A673 (cell line): Measurements from ENCODE around the gene DIS3L2. TPM values are rescaled to one million over a fixed set of nuclear protein-coding genes. Genes with fewer than 3 reads are reported as not detected.

Experiments
- BruUV-seq: library from RNA; stranded (reverse); fragments of 400-500 nt; replicated peaks from 2 replicates; lab custom pipeline; 2021; lab: Mats Ljungman, UMichigan
- CTCF ChIA-PET: fragments of 300-600 bp; sonication (Branson Sonifier 250); formaldehyde crosslinking; loops from one replicate; lab custom pipeline; 2022; ENCODE audit warnings: antibody characterized with exemption; lab: Charles Lee
- POLR2A ChIA-PET: fragments of 300-600 bp; sonication (Branson Sonifier 250); formaldehyde crosslinking; loops from one replicate; lab custom pipeline; 2022; ENCODE audit warnings: antibody characterized with exemption; ENCODE audit not compliant: low non-redundant PET; lab: Charles Lee
- DNase-seq: peaks from one replicate; pipeline ENCODE4 v3.0.0-alpha.2; 2015; ENCODE audit warnings: low spot score
- H3K27ac ChIP-seq: fragments of 200-600 bp; sonication (generic); 2 replicates; pipeline ENCODE4 v1.5.1; 2016; ENCODE audit warnings: mixed run types, low read depth, mild to moderate bottlenecking, mixed read lengths, antibody characterized with exemption, low read length; ENCODE audit not compliant: poor library complexity, severe bottlenecking
- H3K27me3 ChIP-seq: fragments of 200-600 bp; sonication (generic); replicated peaks from 2 replicates; pipeline ENCODE4 v1.6.1; 2017; ENCODE audit warnings: mixed run types, low read depth, mild to moderate bottlenecking, mixed read lengths, antibody characterized with exemption, low read length; ENCODE audit not compliant: insufficient read depth, poor library complexity
- H3K36me3 ChIP-seq: fragments of 200-600 bp; sonication (generic); 2 replicates; pipeline ENCODE4 v1.6.1; 2016; ENCODE audit warnings: mixed run types, mild to moderate bottlenecking, mixed read lengths, antibody characterized with exemption, low read length; ENCODE audit not compliant: insufficient read depth, poor library complexity, severe bottlenecking
- H3K4me1 ChIP-seq: fragments of 200-600 bp; sonication (generic); 2 replicates; pipeline ENCODE4 v1.6.1; 2017; ENCODE audit warnings: mixed run types, mild to moderate bottlenecking, mixed read lengths, antibody characterized with exemption, low read length; ENCODE audit not compliant: insufficient read depth, poor library complexity, severe bottlenecking
- H3K4me3 ChIP-seq: fragments of 200-600 bp; sonication (generic); 2 replicates; pipeline ENCODE4 v1.5.1; 2016; ENCODE audit warnings: low read depth, mixed run types, mild to moderate bottlenecking, mixed read lengths, low read length; ENCODE audit not compliant: poor library complexity, severe bottlenecking
- H3K9me3 ChIP-seq: fragments of 200-600 bp; sonication (generic); 2 replicates; pipeline ENCODE4 v1.6.1; 2016; ENCODE audit warnings: mixed run types, low read depth, mild to moderate bottlenecking, mixed read lengths, antibody characterized with exemption, low read length; ENCODE audit not compliant: poor library complexity, severe bottlenecking
- CTCF ChIP-seq: fragments of 300-800, 200-600 bp; sonication (generic); conservative IDR thresholded peaks from 2 replicates; pipeline ENCODE4 v1.5.1; 2017; ENCODE audit warnings: low read depth, mild to moderate bottlenecking, antibody characterized with exemption, low read length, moderate library complexity, mixed read lengths
- EZH2 ChIP-seq: fragments of 200-600 bp; sonication (generic); IDR thresholded peaks from 2 replicates; pipeline ENCODE4 v1.6.1; 2017; ENCODE audit warnings: borderline replicate concordance, low read depth, mild to moderate bottlenecking, mixed read lengths, antibody characterized with exemption, low read length; ENCODE audit not compliant: poor library complexity, severe bottlenecking
- intact Hi-C: fragments of 100-400 bp; cut with micrococcal nuclease; formaldehyde crosslinking; loops from one replicate; pipeline ENCODE4 v1.10.0; 2022; ENCODE audit not compliant: unreplicated experiment
- total RNA-seq: library from RNA; stranded (reverse); gene quantifications from 2 replicates; pipeline ENCODE4 v1.2.3, GENCODE V29; 2021

Gene DIS3L2
- total RNA-seq, 1 experiment from 2014 or later: 38.7 TPM

GRCh38 chr2:232225895-232226294 is 264.4 kb downstream of the DIS3L2 start:
- intact Hi-C loops: no loop called here
- Histone ChIP-seq H3K27ac (no peak overlapping the region), H3K27me3 (no peaks in the 10 kb centered on the region), H3K4me1 (no peaks in the 10 kb centered on the region), H3K36me3 (no peaks in the 10 kb centered on the region), H3K9me3 (no peaks in the 10 kb centered on the region), H3K4me3 (no peak overlapping the region)
- BruUV-seq: no TSS peak
- ChIA-PET CTCF (no interaction called here), POLR2A (no interaction called here)
- no peak for DNase-seq
- TF ChIP-seq EZH2: no peak

- ChIA-PET CTCF (no interaction called here), POLR2A (no interaction called here)
- Histone ChIP-seq H3K4me3 (no peak overlapping the region), H3K36me3 (no peaks in the 10 kb centered on the region), H3K9me3 (no peaks in the 10 kb centered on the region), H3K27me3 (no peaks in the 10 kb centered on the region), H3K4me1 (no peaks in the 10 kb centered on the region), H3K27ac (no peak overlapping the region)
- intact Hi-C loops: no loop called here
- DNase-seq: no peak
- BruUV-seq: no TSS peak
- TF ChIP-seq CTCF: no peak
- TF ChIP-seq EZH2: no peak
Observed at GRCh38 chr2:232228332-232228731, 266.8 kb downstream of the DIS3L2 start.

- Histone ChIP-seq H3K4me3 (no peak overlapping the region), H3K9me3 (no peaks in the 10 kb centered on the region), H3K27ac (no peak overlapping the region), H3K27me3 (no peaks in the 10 kb centered on the region), H3K4me1 (no peaks in the 10 kb centered on the region), H3K36me3 (no peaks in the 10 kb centered on the region)
- intact Hi-C loops: no loop called here
- ChIA-PET CTCF (no interaction called here), POLR2A (no interaction called here)
- DNase-seq: no peak
- TF ChIP-seq CTCF (no peak), EZH2 (no peak)
- no TSS peak for BruUV-seq
Observed at GRCh38 chr2:232228971-232229894, 267.7 kb downstream of the DIS3L2 start.
